Neural cell (in vitro differentiated cells): ENCODE results near the gene PMEPA1. TPM values are rescaled to one million over a fixed set of nuclear protein-coding genes. Genes with fewer than 3 reads are reported as not detected.

ENCODE experiments used
- H2AFZ ChIP-seq: fragments of 200-600, 300-800 bp; sonication (generic), shearing (Covaris generic); 2 replicates; pipeline ENCODE4 v1.6.0; 2014; ENCODE audit warnings: low read depth, mild to moderate bottlenecking, antibody characterized with exemption, low read length, moderate library complexity
- H3F3A ChIP-seq: fragments of 200-600 bp; shearing (Covaris generic); 2 replicates; pipeline ENCODE4 v1.6.1; 2016; ENCODE audit warnings: mild to moderate bottlenecking, moderate library complexity, mixed read lengths, antibody characterized with exemption, low read length; ENCODE audit not compliant: insufficient read depth, poor library complexity, severe bottlenecking
- H3K27ac ChIP-seq: fragments of 200-600, 300-800 bp; sonication (generic), shearing (Covaris generic); 2 replicates; pipeline ENCODE4 v1.5.1; 2014; ENCODE audit warnings: mild to moderate bottlenecking, low read length, moderate library complexity
- H3K27me3 ChIP-seq: fragments of 300-800, 200-600 bp; sonication (generic), shearing (Covaris generic); 2 replicates; pipeline ENCODE4 v1.6.0; 2014; ENCODE audit warnings: mild to moderate bottlenecking, low read depth, low read length, moderate library complexity; ENCODE audit not compliant: insufficient read depth
- H3K36me3 ChIP-seq: fragments of 300-800, 200-600 bp; sonication (generic), shearing (Covaris generic); 2 replicates; pipeline ENCODE4 v1.5.1; 2014; ENCODE audit warnings: mild to moderate bottlenecking, antibody characterized with exemption, low read length, moderate library complexity; ENCODE audit not compliant: insufficient read depth
- H3K4me2 ChIP-seq: fragments of 300-800, 200-600 bp; sonication (generic), shearing (Covaris generic); 2 replicates; pipeline ENCODE4 v1.6.0; 2014; ENCODE audit warnings: mild to moderate bottlenecking, low read length
- H3K4me3 ChIP-seq: fragments of 300-800, 200-600 bp; sonication (generic), shearing (Covaris generic); 2 replicates; pipeline ENCODE4 v1.5.1; 2014; ENCODE audit warnings: mild to moderate bottlenecking, low read length, moderate library complexity
- H3K79me2 ChIP-seq: fragments of 200-600 bp; shearing (Covaris generic); replicated peaks from 2 replicates; pipeline ENCODE4 v1.6.0; 2014; ENCODE audit warnings: mild to moderate bottlenecking, low read length, moderate library complexity; ENCODE audit not compliant: insufficient read depth
- H3K9ac ChIP-seq: fragments of 300-800, 200-600 bp; sonication (generic), shearing (Covaris generic); 2 replicates; pipeline ENCODE4 v1.6.1; 2016; ENCODE audit warnings: mild to moderate bottlenecking, low read length, mixed read lengths
- H3K9me2 ChIP-seq: fragments of 200-600 bp; shearing (Covaris generic); 2 replicates; pipeline ENCODE4 v1.6.1; 2016; ENCODE audit warnings: mild to moderate bottlenecking, low read length, mixed read lengths; ENCODE audit not compliant: insufficient read depth
- H3K9me3 ChIP-seq: fragments of 200-600, 300-800 bp; sonication (generic), shearing (Covaris generic); 2 replicates; pipeline ENCODE4 v1.6.1; 2016; ENCODE audit warnings: mild to moderate bottlenecking, mixed run types, low read length, moderate library complexity, mixed read lengths
- H4K20me1 ChIP-seq: fragments of 200-600 bp; shearing (Covaris generic); 2 replicates; pipeline ENCODE4 v1.6.1; 2016; ENCODE audit warnings: mild to moderate bottlenecking, mixed run types; ENCODE audit not compliant: insufficient read depth
- EP300 ChIP-seq: fragments of 450-650 bp; conservative IDR thresholded peaks from 2 replicates; pipeline ENCODE4 v1.6.1; 2014; ENCODE audit warnings: antibody characterized with exemption, mild to moderate bottlenecking, moderate library complexity; ENCODE audit not compliant: poor library complexity, severe bottlenecking
- EZH2 ChIP-seq: fragments of 200-600, 300-800 bp; shearing (Covaris generic), sonication (generic); IDR thresholded peaks from 2 replicates; pipeline ENCODE4 v1.6.1; 2014; ENCODE audit warnings: antibody characterized with exemption, low read length, borderline replicate concordance, mild to moderate bottlenecking; ENCODE audit not compliant: insufficient read depth, poor library complexity, severe bottlenecking
- MXI1 ChIP-seq: fragments of 450-650 bp; conservative IDR thresholded peaks from 2 replicates; pipeline ENCODE4 v1.6.1; 2014; ENCODE audit warnings: antibody characterized with exemption, mild to moderate bottlenecking; ENCODE audit not compliant: poor library complexity, severe bottlenecking
- POLR2AphosphoS5 ChIP-seq: IDR thresholded peaks from 2 replicates; pipeline ENCODE4 v1.6.1; 2012
- RAD21 ChIP-seq: fragments of 450-650 bp; conservative IDR thresholded peaks from 2 replicates; pipeline ENCODE4 v1.6.1; 2014; ENCODE audit warnings: antibody characterized with exemption, mild to moderate bottlenecking, moderate library complexity
- SMC3 ChIP-seq: fragments of 450-650 bp; conservative IDR thresholded peaks from 2 replicates; pipeline ENCODE4 v1.6.1; 2014; ENCODE audit warnings: antibody characterized with exemption, mild to moderate bottlenecking, moderate library complexity; ENCODE audit not compliant: poor library complexity
- TAF1 ChIP-seq: IDR thresholded peaks from 2 replicates; pipeline ENCODE4 v1.6.1; 2012; ENCODE audit warnings: low read depth
- polyA plus RNA-seq: library from polyadenylated mRNA; depleted of rRNA; stranded (reverse); fragments of >200 nt; gene quantifications from 2 replicates; pipeline ENCODE4 v1.2.3, GENCODE V29; 2014
- TF ChIP-seq, protein P1 (sequence below): IDR thresholded peaks from 2 replicates; pipeline ENCODE4 v1.6.1; 2012; ENCODE audit warnings: borderline replicate concordance
- TF ChIP-seq, protein P2 (sequence below): fragments of 450-650 bp; IDR thresholded peaks from 2 replicates; pipeline ENCODE4 v1.5.1; 2014; ENCODE audit warnings: antibody characterized with exemption, mild to moderate bottlenecking, moderate library complexity; ENCODE audit not compliant: poor library complexity, severe bottlenecking

PMEPA1 gene
- polyA plus RNA-seq, 1 donor from 2014 or later, result 5.0 TPM

DNA sequence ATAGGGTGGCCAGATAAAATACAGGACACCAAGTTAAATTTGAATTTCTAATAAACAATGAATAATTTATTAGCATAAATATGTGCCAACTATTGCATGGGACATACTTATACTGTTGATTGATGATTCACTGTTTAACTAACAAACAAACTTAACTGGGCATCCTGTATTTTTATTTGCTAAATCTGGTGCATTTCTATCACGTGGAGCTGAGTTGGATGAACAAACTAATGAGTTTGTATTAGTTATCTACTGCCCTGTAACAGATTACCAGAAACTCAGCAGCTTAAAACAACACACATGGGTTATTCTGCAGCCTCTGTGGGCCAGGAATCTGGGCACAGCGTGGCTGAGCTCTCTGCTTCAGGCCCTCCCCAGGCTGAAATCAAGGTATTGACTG lies 28.2 kb upstream of the PMEPA1 start:
- Histone ChIP-seq H4K20me1 (no peaks in the 10 kb centered on the region), H3K27ac (no peak overlapping the region), H3K9ac (no peak overlapping the region), H3K4me3 (no peak overlapping the region), H3K27me3 (no peaks in the 10 kb centered on the region), H3K9me2 (no peaks in the 10 kb centered on the region), H3K4me2 (no peak overlapping the region), H3K79me2 (no peaks in the 10 kb centered on the region), H3K9me3 (no peaks in the 10 kb centered on the region), H3K36me3 (no peaks in the 10 kb centered on the region), H3F3A (no peaks in the 10 kb centered on the region), H2AFZ (no peak overlapping the region)
- TF ChIP-seq EZH2 (no peak), RAD21 (no peak), POLR2AphosphoS5 (no peak), TAF1 (no peak), EP300 (no peak)
- TF ChIP-seq, protein P1, sequence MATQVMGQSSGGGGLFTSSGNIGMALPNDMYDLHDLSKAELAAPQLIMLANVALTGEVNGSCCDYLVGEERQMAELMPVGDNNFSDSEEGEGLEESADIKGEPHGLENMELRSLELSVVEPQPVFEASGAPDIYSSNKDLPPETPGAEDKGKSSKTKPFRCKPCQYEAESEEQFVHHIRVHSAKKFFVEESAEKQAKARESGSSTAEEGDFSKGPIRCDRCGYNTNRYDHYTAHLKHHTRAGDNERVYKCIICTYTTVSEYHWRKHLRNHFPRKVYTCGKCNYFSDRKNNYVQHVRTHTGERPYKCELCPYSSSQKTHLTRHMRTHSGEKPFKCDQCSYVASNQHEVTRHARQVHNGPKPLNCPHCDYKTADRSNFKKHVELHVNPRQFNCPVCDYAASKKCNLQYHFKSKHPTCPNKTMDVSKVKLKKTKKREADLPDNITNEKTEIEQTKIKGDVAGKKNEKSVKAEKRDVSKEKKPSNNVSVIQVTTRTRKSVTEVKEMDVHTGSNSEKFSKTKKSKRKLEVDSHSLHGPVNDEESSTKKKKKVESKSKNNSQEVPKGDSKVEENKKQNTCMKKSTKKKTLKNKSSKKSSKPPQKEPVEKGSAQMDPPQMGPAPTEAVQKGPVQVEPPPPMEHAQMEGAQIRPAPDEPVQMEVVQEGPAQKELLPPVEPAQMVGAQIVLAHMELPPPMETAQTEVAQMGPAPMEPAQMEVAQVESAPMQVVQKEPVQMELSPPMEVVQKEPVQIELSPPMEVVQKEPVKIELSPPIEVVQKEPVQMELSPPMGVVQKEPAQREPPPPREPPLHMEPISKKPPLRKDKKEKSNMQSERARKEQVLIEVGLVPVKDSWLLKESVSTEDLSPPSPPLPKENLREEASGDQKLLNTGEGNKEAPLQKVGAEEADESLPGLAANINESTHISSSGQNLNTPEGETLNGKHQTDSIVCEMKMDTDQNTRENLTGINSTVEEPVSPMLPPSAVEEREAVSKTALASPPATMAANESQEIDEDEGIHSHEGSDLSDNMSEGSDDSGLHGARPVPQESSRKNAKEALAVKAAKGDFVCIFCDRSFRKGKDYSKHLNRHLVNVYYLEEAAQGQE, result no peak
- TF ChIP-seq, protein P2, sequence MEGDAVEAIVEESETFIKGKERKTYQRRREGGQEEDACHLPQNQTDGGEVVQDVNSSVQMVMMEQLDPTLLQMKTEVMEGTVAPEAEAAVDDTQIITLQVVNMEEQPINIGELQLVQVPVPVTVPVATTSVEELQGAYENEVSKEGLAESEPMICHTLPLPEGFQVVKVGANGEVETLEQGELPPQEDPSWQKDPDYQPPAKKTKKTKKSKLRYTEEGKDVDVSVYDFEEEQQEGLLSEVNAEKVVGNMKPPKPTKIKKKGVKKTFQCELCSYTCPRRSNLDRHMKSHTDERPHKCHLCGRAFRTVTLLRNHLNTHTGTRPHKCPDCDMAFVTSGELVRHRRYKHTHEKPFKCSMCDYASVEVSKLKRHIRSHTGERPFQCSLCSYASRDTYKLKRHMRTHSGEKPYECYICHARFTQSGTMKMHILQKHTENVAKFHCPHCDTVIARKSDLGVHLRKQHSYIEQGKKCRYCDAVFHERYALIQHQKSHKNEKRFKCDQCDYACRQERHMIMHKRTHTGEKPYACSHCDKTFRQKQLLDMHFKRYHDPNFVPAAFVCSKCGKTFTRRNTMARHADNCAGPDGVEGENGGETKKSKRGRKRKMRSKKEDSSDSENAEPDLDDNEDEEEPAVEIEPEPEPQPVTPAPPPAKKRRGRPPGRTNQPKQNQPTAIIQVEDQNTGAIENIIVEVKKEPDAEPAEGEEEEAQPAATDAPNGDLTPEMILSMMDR, result no peak

DNA sequence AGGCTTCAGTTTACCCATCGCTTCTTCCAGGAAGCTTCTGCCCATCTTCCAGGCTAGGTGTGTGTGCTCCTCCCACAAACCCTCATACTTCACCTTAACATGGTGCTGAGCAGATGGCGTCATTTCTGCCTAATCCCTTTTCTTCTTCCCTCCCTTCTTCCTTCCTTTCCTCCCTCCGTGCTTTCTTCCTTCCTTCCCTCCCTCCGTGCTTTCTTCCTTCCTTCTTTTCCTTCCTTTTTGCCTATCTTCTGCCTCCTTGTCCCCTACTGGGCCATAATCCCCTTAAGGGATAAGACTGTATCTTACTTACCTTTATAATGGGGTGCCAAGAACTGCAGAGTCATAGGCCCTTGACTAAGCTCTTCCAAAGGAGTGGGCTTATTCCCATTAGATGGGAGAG lies 27.5 kb upstream of the PMEPA1 start:
- TF ChIP-seq RAD21 (no peak), POLR2AphosphoS5 (no peak), TAF1 (no peak), EZH2 (no peak), EP300 (no peak), MXI1 (no peak), SMC3 (no peak)
- TF ChIP-seq, protein P2, result no peak
- TF ChIP-seq, protein P1, result no peak

More for the DNA sequence above, 27.5 kb upstream of the PMEPA1 start:
- Histone ChIP-seq H3K4me2 (no peak overlapping the region), H2AFZ (no peak overlapping the region), H3K4me3 (no peak overlapping the region), H3K79me2 (no peaks in the 10 kb centered on the region), H3F3A (no peaks in the 10 kb centered on the region), H3K27me3 (no peaks in the 10 kb centered on the region), H3K36me3 (no peaks in the 10 kb centered on the region), H3K9me3 (no peaks in the 10 kb centered on the region), H3K27ac (no peak overlapping the region), H4K20me1 (no peaks in the 10 kb centered on the region), H3K9me2 (no peaks in the 10 kb centered on the region), H3K9ac (no peak overlapping the region)
